K562 (cell line): ENCODE measurements around the gene TRIM10. TPM values are rescaled to one million over a fixed set of nuclear protein-coding genes. Genes with fewer than 3 reads are reported as not detected.

Experiments used
- ATAC-seq: fragments of 200-7000 bp; cut with Tn5 transposase; 3 replicates; pipeline ENCODE4 v1.9.1; 2020; ENCODE audit warnings: moderate library complexity
- BruUV-seq: library from RNA; stranded (reverse); fragments of 400-500 nt; replicated peaks from 2 replicates; lab custom pipeline; 2021; lab: Mats Ljungman, UMichigan
- CTCF ChIA-PET: fragments of 300-600 bp; formaldehyde crosslinking; extraction: SDS; loops from one replicate; lab custom pipeline; 2021; ENCODE audit warnings: low intra/inter-chr PET ratio; lab: Yijun Ruan, JAX
- POLR2A ChIA-PET: fragments of 300-600, 350-650 bp; sonication (Branson Sonifier 250); formaldehyde crosslinking; extraction: SDS; loops from one replicate; lab custom pipeline; 2021; ENCODE audit warnings: antibody characterized with exemption, inconsistent platforms; lab: Yijun Ruan, JAX
- DNase-seq, 4 experiments: peaks; one replicate each; pipeline versions ENCODE4 v3.0.0 to v3.0.0-alpha.2; 2011 to 2018; ENCODE audit warnings: low spot score in 3 of 4, mixed read lengths in 3 of 4; ENCODE audit errors: extremely low read depth in 1 of 4
- FAIRE-seq: peaks from 2 replicates; lab custom pipeline; 2011; peaks lifted over from hg19 to GRCh38; lab: Jason Lieb, UNC
- H2AFZ ChIP-seq: 2 replicates; pipeline ENCODE4 v1.6.0; 2011; ENCODE audit warnings: low read depth, low read length, control low read depth, inconsistent platforms
- H3K27ac ChIP-seq: fragments of 200-600 bp; 3 replicates; pipeline ENCODE4 v1.8.0; 2011; ENCODE audit warnings: low read depth, mild to moderate bottlenecking, control low read depth, inconsistent platforms, low read length, moderate library complexity, mixed read lengths; ENCODE audit errors: extremely low read depth
- H3K27me3 ChIP-seq, 2 experiments: fragments of 300-600 bp in 1 of 2; 2 replicates in 1 of 2; 3 replicates in 1 of 2; pipeline versions ENCODE4 v1.6.0 to v1.8.0; 2011; ENCODE audit warnings: inconsistent platforms in 2 of 2, low read length in 2 of 2, mild to moderate bottlenecking in 1 of 2, mixed read lengths in 1 of 2, moderate library complexity in 1 of 2; ENCODE audit not compliant: control insufficient read depth in 2 of 2, insufficient read depth in 2 of 2
- H3K36me3 ChIP-seq: fragments of 300-600 bp; 3 replicates; pipeline ENCODE4 v1.8.0; 2011; ENCODE audit warnings: mild to moderate bottlenecking, low read length, inconsistent platforms; ENCODE audit not compliant: control insufficient read depth, insufficient read depth
- H3K4me1 ChIP-seq, 2 experiments: fragments of 200-600 bp in 1 of 2; replicated peaks in 1 of 2; 2 replicates in 1 of 2; 3 replicates in 1 of 2; pipeline versions ENCODE4 v1.5.1 to v1.8.0; 2011; ENCODE audit warnings: inconsistent platforms in 2 of 2, low read length in 2 of 2, mild to moderate bottlenecking in 1 of 2, mixed read lengths in 1 of 2, moderate library complexity in 1 of 2; ENCODE audit not compliant: control insufficient read depth in 2 of 2, insufficient read depth in 2 of 2
- H3K4me2 ChIP-seq: 2 replicates; pipeline ENCODE4 v1.6.1; 2011; ENCODE audit warnings: low read length, control low read depth, inconsistent platforms, mixed read lengths; ENCODE audit not compliant: insufficient read depth
- H3K4me3 ChIP-seq: fragments of 200-600 bp; sonication (generic), shearing (Covaris generic); 2 replicates; pipeline ENCODE4 v1.5.1; 2016; ENCODE audit warnings: control low read depth, inconsistent platforms
- H3K79me2 ChIP-seq: fragments of 200-600 bp; 3 replicates; pipeline ENCODE4 v1.8.0; 2011; ENCODE audit warnings: low read length, inconsistent platforms; ENCODE audit not compliant: control insufficient read depth, insufficient read depth
- H3K9ac ChIP-seq, 2 experiments: 2 replicates each; pipeline versions ENCODE4 v1.6.0 to v1.6.1; 2011; ENCODE audit warnings: low read depth in 2 of 2, low read length in 2 of 2, control low read depth in 1 of 2, inconsistent platforms in 1 of 2, mild to moderate bottlenecking in 1 of 2, mixed read lengths in 1 of 2; ENCODE audit not compliant: insufficient read depth in 1 of 2
- H3K9me1 ChIP-seq: one replicate; pipeline ENCODE4 v1.6.0; 2011; ENCODE audit warnings: inconsistent platforms, mild to moderate bottlenecking, low read length, moderate library complexity; ENCODE audit not compliant: control insufficient read depth, insufficient read depth
- H3K9me3 ChIP-seq: replicated peaks from 2 replicates; pipeline ENCODE4 v1.5.1; 2011; ENCODE audit warnings: low read depth, low read length, inconsistent platforms; ENCODE audit not compliant: control insufficient read depth, insufficient read depth
- H4K20me1 ChIP-seq: replicated peaks from 2 replicates; pipeline ENCODE4 v1.6.1; 2011; ENCODE audit warnings: low read length, inconsistent platforms, mixed read lengths; ENCODE audit not compliant: control insufficient read depth, insufficient read depth
- C11orf30 ChIP-seq: fragments of 450-650 bp; IDR thresholded peaks from 2 replicates; pipeline ENCODE4 v1.6.1; 2016; ENCODE audit warnings: low read depth, mild to moderate bottlenecking
- ELF2 ChIP-seq: fragments of 250-450 bp; sonication (Bioruptor Pico); IDR thresholded peaks from 2 replicates; pipeline ENCODE4 v1.5.0; 2021; ENCODE audit warnings: mild to moderate bottlenecking
- EWSR1 ChIP-seq: fragments of 450-650 bp; IDR thresholded peaks from 2 replicates; pipeline ENCODE4 v1.6.1; 2018; ENCODE audit warnings: borderline replicate concordance, mild to moderate bottlenecking, low read depth, moderate library complexity; ENCODE audit not compliant: partially characterized antibody
- NBN ChIP-seq: fragments of 450-650 bp; IDR thresholded peaks from 2 replicates; pipeline ENCODE4 v1.6.1; 2016; ENCODE audit warnings: low read depth, mild to moderate bottlenecking
- NEUROD1 ChIP-seq: fragments of 150-350 bp; IDR thresholded peaks from 2 replicates; pipeline ENCODE4 v1.6.1; 2014; ENCODE audit warnings: borderline replicate concordance, low read length, low read depth; ENCODE audit not compliant: partially characterized antibody
- NUFIP1 ChIP-seq: fragments of 450-650 bp; IDR thresholded peaks from 2 replicates; pipeline ENCODE4 v1.6.1; 2018; ENCODE audit not compliant: partially characterized antibody
- SAFB2 ChIP-seq: fragments of 200-400 bp; formaldehyde crosslinking; IDR thresholded peaks from 2 replicates; pipeline ENCODE4 v1.6.1; 2018; ENCODE audit warnings: borderline replicate concordance, low read length, low read depth, moderate library complexity; ENCODE audit not compliant: severe bottlenecking
- SLC30A9 ChIP-seq: fragments of 250-450 bp; sonication (Bioruptor Pico); IDR thresholded peaks from 2 replicates; pipeline ENCODE4 v1.8.0; 2022; ENCODE audit warnings: mild to moderate bottlenecking, moderate library complexity
- SMAD1 ChIP-seq: fragments of 150-350 bp; IDR thresholded peaks from 2 replicates; pipeline ENCODE4 v1.6.1; 2014; ENCODE audit warnings: low read length, low read depth; ENCODE audit not compliant: partially characterized antibody
- TEAD2 ChIP-seq: fragments of 450-650 bp; IDR thresholded peaks from 2 replicates; pipeline ENCODE4 v1.6.1; 2016; ENCODE audit warnings: missing genetic modification characterization, control low read depth, missing compliant biosample characterization
- ZKSCAN1 ChIP-seq: fragments of 150-350 bp; IDR thresholded peaks from 2 replicates; pipeline ENCODE4 v1.6.1; 2016; ENCODE audit warnings: low read depth, low read length
- ZNF124 ChIP-seq: sonication (generic); formaldehyde crosslinking; IDR thresholded peaks from 2 replicates; pipeline ENCODE4 v1.8.1; 2022; ENCODE audit warnings: missing genetic modification reagents
- ZNF282 ChIP-seq: sonication (generic); formaldehyde crosslinking; IDR thresholded peaks from 2 replicates; pipeline ENCODE4 v1.8.1; 2023; ENCODE audit warnings: missing genetic modification reagents
- ZNF589 ChIP-seq: fragments of 200-800 bp; sonication (Bioruptor generic); IDR thresholded peaks from 2 replicates; pipeline ENCODE4 v1.6.1; 2016; ENCODE audit warnings: low read depth, missing genetic modification characterization, missing compliant biosample characterization
- ZNF830 ChIP-seq: fragments of 250-450 bp; sonication (Bioruptor Pico); IDR thresholded peaks from 2 replicates; pipeline ENCODE4 v1.5.0; 2021; ENCODE audit warnings: mild to moderate bottlenecking
- WGBS: fragments of 100-300 bp; shearing (Covaris generic); methylation state at CpG from one replicate; pipeline ENCODE4 v1.1.6; 2016; ENCODE audit warnings: low coverage, mixed read lengths; ENCODE audit not compliant: insufficient coverage; ENCODE audit errors: missing lambda C conversion rate; 5-methylcytosine and 5-hydroxymethylcytosine counted together
- in situ Hi-C: fragments of 300-500 bp; cut with MboI; formaldehyde crosslinking; loops from 4 replicates; pipeline ENCODE4 v1.15.0; 2018; ENCODE audit warnings: inconsistent platforms, mixed read lengths
- intact Hi-C: fragments of 100-400 bp; cut with micrococcal nuclease; formaldehyde crosslinking; loops from 2 replicates; pipeline ENCODE4 v1.14.2; 2022
- polyA plus RNA-seq, 8 experiments: library from polyadenylated mRNA; depleted of rRNA in 4 of 8; stranded (reverse) in 5 of 8; unstranded in 3 of 8; fragments of >200 nt; fragmentation: Nextera tagmentation in 2 of 8; fragmentation: Illumina TruSeq in 1 of 8; extraction: Ambion mirVana in 2 of 8; extraction: Trizol in 1 of 8; gene quantifications; 2 replicates each; pipeline versions ENCODE4 v1.2.1 to v1.2.3, GENCODE V29; 2011 to 2014; ENCODE audit warnings: inconsistent platforms in 1 of 8, missing spikeins in 1 of 8
- total RNA-seq, 7 experiments: library from RNA; depleted of rRNA in 6 of 7; stranded (reverse); fragments of >200 nt in 6 of 7; fragmentation: Illumina TruSeq in 2 of 7; extraction: Trizol in 2 of 7; gene quantifications; 2 replicates each; pipeline versions ENCODE4 v1.2.1 to v1.2.3, GENCODE V29; 2011 to 2021; ENCODE audit warnings: low replicate concordance in 1 of 7
- TF ChIP-seq, protein P1 (sequence below): fragments of 450-650 bp; IDR thresholded peaks from 2 replicates; pipeline ENCODE4 v1.6.1; 2017; ENCODE audit warnings: antibody characterized with exemption, mild to moderate bottlenecking

The TRIM10 gene
- total and polyA plus RNA-seq, 9 of the 15 experiments (the other 6 are each of a cell fraction or from before 2014, with no cell fraction given), result 0.15 to 0.90 (median 0.36) TPM

DNA sequence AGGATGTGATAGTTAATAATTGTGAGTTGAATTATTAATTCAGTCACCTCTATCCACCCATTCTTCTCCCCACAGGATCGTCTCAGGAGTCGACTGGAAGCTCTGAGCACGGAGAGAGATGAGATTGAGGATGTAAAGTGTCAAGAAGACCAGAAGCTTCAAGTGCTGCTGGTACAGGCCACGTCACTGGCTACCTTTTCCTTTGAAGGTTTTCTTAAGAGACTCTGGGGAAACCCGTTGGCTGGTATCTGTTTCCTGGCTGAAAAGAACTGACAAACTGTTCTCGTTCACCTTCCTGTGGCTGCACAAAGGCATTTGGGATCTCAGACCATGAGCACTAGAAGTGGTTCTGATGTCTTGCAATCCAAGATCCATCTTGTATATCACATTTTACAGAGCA, 6.1 kb upstream of the TRIM10 start:
- ChIA-PET CTCF (no interaction called here), POLR2A (interaction anchor here (0.7 kb wide), 1 partner anchor 30 kb away, joined by 4 read pairs; no protein-coding TSS in a partner anchor)
- H3K9me3 ChIP-seq, result no peaks in the 10 kb centered on the region
- intact Hi-C loops (no loop called here), in situ Hi-C loops (no loop called here)
- WGBS, result under 1% methylated on average over 6 of the region's 6 CpGs
- FAIRE-seq (no peak), ATAC-seq (no peak), DNase-seq (no peak)
- no peaks in the 10 kb centered on the region for H3K36me3 ChIP-seq
- TF ChIP-seq EWSR1 (no peak), TEAD2 (tag) (no peak), ZKSCAN1 (no peak), SAFB2 (no peak), ELF2 (CRISPR knock-in tag) (no peak), ZNF124 (CRISPR knock-in tag) (no peak), ZNF830 (CRISPR knock-in tag) (no peak), SLC30A9 (CRISPR knock-in tag) (no peak), NBN (no peak), ZNF589 (CRISPR knock-in tag) (no peak), NEUROD1 (no peak), ZNF282 (CRISPR knock-in tag) (no peak), NUFIP1 (no peak), C11orf30 (no peak), SMAD1 (no peak)
- TF ChIP-seq, protein P1, sequence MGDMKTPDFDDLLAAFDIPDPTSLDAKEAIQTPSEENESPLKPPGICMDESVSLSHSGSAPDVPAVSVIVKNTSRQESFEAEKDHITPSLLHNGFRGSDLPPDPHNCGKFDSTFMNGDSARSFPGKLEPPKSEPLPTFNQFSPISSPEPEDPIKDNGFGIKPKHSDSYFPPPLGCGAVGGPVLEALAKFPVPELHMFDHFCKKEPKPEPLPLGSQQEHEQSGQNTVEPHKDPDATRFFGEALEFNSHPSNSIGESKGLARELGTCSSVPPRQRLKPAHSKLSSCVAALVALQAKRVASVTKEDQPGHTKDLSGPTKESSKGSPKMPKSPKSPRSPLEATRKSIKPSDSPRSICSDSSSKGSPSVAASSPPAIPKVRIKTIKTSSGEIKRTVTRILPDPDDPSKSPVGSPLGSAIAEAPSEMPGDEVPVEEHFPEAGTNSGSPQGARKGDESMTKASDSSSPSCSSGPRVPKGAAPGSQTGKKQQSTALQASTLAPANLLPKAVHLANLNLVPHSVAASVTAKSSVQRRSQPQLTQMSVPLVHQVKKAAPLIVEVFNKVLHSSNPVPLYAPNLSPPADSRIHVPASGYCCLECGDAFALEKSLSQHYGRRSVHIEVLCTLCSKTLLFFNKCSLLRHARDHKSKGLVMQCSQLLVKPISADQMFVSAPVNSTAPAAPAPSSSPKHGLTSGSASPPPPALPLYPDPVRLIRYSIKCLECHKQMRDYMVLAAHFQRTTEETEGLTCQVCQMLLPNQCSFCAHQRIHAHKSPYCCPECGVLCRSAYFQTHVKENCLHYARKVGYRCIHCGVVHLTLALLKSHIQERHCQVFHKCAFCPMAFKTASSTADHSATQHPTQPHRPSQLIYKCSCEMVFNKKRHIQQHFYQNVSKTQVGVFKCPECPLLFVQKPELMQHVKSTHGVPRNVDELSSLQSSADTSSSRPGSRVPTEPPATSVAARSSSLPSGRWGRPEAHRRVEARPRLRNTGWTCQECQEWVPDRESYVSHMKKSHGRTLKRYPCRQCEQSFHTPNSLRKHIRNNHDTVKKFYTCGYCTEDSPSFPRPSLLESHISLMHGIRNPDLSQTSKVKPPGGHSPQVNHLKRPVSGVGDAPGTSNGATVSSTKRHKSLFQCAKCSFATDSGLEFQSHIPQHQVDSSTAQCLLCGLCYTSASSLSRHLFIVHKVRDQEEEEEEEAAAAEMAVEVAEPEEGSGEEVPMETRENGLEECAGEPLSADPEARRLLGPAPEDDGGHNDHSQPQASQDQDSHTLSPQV, result no peak
- no peaks in the 10 kb centered on the region for H4K20me1 ChIP-seq
- no peak overlapping the region for H2AFZ ChIP-seq
- peaks cover 0 to 16% of the 10 kb centered on the region in 2 experiments; a peak in 4 of 5 replicates for H3K4me1 ChIP-seq
- BruUV-seq, result no TSS peak
- no peak overlapping the region for H3K4me3 ChIP-seq
- no peaks in the 10 kb centered on the region for H3K79me2 ChIP-seq
- H3K27me3 ChIP-seq, result peaks cover 10 to 37% of the 10 kb centered on the region in 2 experiments
- H3K9ac ChIP-seq, result no peak overlapping the region
- no peak overlapping the region for H3K4me2 ChIP-seq
- H3K27ac ChIP-seq, result no peak overlapping the region
- H3K9me1 ChIP-seq, result no peaks in the 10 kb centered on the region
